Chondrocyte (in vitro differentiated cells): ENCODE measurements around the gene NUDT4. TPM values are rescaled to one million over a fixed set of nuclear protein-coding genes. Genes with fewer than 3 reads are reported as not detected.
A peak's percentile ranks its signal among the peaks of the same experiment; 100 is the strongest.

ENCODE experiments used
- DNase-seq: peaks from one replicate; pipeline ENCODE4 v3.0.0; 2021; ENCODE audit warnings: mixed read lengths, low spot score
- H3K27ac Mint-ChIP-seq: one replicate; pipeline ENCODE4 v1.8.0; 2021; ENCODE audit warnings: mild to moderate bottlenecking, moderate library complexity, mixed read lengths; ENCODE audit not compliant: unreplicated experiment
- H3K27me3 Mint-ChIP-seq: 2 replicates; pipeline ENCODE4 v1.8.0; 2021; ENCODE audit warnings: low read depth, mixed read lengths
- H3K36me3 Mint-ChIP-seq: 2 replicates; pipeline ENCODE4 v1.8.0; 2021; ENCODE audit warnings: low read depth, mixed read lengths
- H3K4me1 Mint-ChIP-seq: 2 replicates; pipeline ENCODE4 v1.8.0; 2021; ENCODE audit warnings: low read depth, mild to moderate bottlenecking, mixed read lengths
- H3K4me3 Mint-ChIP-seq: one replicate; pipeline ENCODE4 v1.8.0; 2021; ENCODE audit warnings: mild to moderate bottlenecking, moderate library complexity, mixed read lengths; ENCODE audit not compliant: unreplicated experiment
- H3K9me3 Mint-ChIP-seq: 2 replicates; pipeline ENCODE4 v1.8.0; 2021; ENCODE audit warnings: low read depth, mixed read lengths
- total RNA-seq: library from RNA; stranded (reverse); gene quantifications from 3 replicates; pipeline ENCODE4 v1.2.1, GENCODE V29; 2021
- TF ChIP-seq, protein P1 (sequence below): fragments of 200-600 bp; sonication (generic); IDR thresholded peaks from 2 replicates; pipeline ENCODE4 v1.5.0; 2021; ENCODE audit warnings: antibody characterized with exemption, mild to moderate bottlenecking, moderate library complexity

The NUDT4 gene
- total RNA-seq, 1 donor from 2014 or later: 69.0 TPM

DNA sequence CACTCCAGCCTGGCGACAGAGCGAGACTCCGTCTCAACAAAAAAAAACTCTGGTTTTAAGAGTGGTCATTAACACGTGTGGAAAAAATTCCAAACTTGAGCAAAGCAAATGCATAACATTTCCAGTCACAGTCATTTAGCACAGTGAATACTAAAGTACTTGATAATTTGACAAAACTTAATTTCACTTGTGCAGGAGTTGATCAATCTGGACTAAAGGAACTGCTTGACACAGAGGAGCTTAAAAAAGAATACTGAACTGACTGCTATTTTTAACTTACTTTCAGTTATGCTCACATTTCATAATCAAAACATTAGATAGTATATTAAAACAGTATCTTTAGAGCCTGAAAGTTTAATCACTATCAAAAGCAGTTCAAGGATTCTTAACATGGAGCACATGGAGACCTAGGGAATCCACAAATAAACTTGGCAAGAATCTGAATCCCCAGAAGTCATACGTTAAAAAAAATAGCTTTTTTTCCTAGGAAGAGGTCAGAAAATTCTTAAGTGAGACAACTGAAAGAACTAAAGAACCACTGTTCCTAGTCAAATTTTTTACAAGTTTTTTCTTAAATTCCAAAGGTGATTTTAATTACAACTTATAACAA lies 56.6 kb downstream of the NUDT4 start:
- no peaks in the 10 kb centered on the region for H3K27me3 Mint-ChIP-seq
- no peak overlapping the region for H3K4me3 Mint-ChIP-seq
- no peaks in the 10 kb centered on the region for H3K36me3 Mint-ChIP-seq
- TF ChIP-seq, protein P1, sequence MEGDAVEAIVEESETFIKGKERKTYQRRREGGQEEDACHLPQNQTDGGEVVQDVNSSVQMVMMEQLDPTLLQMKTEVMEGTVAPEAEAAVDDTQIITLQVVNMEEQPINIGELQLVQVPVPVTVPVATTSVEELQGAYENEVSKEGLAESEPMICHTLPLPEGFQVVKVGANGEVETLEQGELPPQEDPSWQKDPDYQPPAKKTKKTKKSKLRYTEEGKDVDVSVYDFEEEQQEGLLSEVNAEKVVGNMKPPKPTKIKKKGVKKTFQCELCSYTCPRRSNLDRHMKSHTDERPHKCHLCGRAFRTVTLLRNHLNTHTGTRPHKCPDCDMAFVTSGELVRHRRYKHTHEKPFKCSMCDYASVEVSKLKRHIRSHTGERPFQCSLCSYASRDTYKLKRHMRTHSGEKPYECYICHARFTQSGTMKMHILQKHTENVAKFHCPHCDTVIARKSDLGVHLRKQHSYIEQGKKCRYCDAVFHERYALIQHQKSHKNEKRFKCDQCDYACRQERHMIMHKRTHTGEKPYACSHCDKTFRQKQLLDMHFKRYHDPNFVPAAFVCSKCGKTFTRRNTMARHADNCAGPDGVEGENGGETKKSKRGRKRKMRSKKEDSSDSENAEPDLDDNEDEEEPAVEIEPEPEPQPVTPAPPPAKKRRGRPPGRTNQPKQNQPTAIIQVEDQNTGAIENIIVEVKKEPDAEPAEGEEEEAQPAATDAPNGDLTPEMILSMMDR: no peak
- no peak for DNase-seq
- H3K9me3 Mint-ChIP-seq: no peaks in the 10 kb centered on the region
- peaks cover 70% of the 10 kb centered on the region for H3K4me1 Mint-ChIP-seq
- peak overlapping the region; percentile 83 for H3K27ac Mint-ChIP-seq

- Mint-ChIP-seq H3K9me3 (no peaks in the 10 kb centered on the region), H3K4me1 (peaks cover 77% of the 10 kb centered on the region), H3K27me3 (no peaks in the 10 kb centered on the region), H3K27ac (peak overlapping the region; percentile 4), H3K4me3 (no peak overlapping the region), H3K36me3 (no peaks in the 10 kb centered on the region)
- no peak for DNase-seq
- TF ChIP-seq, protein P1: no peak
These were observed 60.7 kb downstream of the NUDT4 start for GRCh38 chr12:93438266-93439050.

DNA sequence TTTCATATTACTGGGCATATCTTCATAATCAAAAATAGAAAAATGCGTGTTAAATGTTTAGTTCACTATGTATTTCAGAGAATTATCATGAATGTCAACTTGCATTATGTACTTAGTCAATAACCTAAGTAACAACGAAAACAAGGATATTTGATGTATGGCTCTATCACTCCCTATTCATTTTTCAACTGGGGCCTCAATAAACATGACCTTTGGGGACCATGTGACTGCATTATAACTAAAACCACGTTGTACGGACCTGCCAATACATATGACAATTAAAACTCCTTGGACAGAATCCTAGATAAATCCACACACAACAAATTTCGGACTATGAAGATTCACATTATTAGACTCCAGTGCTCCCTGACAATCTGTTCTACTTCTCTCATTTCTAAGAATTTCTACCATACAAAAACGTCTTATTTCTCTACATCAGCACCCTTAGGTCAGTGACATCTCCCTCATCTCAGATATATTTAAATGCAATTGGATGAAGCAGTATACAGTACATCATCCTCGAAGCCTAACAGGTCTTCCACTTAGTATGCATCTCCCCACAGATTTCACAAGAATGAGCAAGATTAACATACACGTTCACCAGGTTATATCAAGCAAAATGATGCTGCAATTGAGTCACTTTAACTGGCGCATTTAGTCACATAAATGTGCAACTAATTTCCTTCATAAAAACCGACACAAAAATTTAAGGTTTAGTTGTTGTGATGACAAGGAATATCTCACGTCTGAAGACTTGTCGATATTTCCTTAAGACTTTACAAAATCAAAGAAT lies 62.5 kb downstream of the NUDT4 start:
- Mint-ChIP-seq H3K27me3 (no peaks in the 10 kb centered on the region), H3K4me3 (peak overlapping the region; percentile 90), H3K27ac (peak overlapping the region; percentile 97), H3K9me3 (no peaks in the 10 kb centered on the region), H3K4me1 (peaks cover 61% of the 10 kb centered on the region), H3K36me3 (no peaks in the 10 kb centered on the region)
- no peak for DNase-seq
- TF ChIP-seq, protein P1: no peak

DNA sequence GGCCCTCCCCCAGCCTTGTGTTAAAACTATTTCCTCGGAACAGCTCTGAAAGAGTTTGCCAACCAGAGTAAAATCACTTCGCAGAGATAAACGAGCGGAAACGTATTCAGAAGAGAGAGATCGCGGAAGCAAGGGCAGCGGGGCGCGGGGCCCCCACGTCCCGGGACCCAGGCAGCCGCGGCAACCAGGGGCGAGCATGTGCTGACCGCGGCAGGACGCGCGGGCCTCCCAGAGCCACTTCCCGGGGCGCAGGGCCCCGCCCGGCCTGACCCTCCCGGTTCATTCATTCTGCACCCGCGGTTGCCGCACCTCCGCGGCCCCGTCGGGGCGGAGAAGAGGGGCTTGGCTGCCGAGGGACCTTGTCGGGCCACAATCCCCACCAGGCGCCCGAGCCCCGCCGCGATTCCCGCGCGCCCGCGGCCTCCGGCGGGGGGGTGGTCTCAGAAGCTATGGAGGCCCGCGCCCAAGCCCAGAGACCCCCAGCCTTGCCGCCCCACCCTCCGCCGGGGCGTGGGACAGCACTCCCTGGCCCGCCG lies 63.4 kb downstream of the NUDT4 start:
- no peaks in the 10 kb centered on the region for H3K36me3 Mint-ChIP-seq
- peaks cover 52% of the 10 kb centered on the region for H3K4me1 Mint-ChIP-seq
- no peaks in the 10 kb centered on the region for H3K27me3 Mint-ChIP-seq
- TF ChIP-seq, protein P1: no peak
- peak overlapping the region; percentile 97 for H3K27ac Mint-ChIP-seq
- H3K4me3 Mint-ChIP-seq: peak overlapping the region; percentile 90
- no peaks in the 10 kb centered on the region for H3K9me3 Mint-ChIP-seq
- DNase-seq: no peak
